Esophagus muscularis mucosa (tissue), 4 donors: ENCODE results near the gene SLC6A2. TPM values are rescaled to one million over a fixed set of nuclear protein-coding genes. Genes with fewer than 3 reads are reported as not detected.

Source experiments
- DNase-seq: peaks from one replicate; pipeline ENCODE4 v3.0.0-alpha.2; 2017; ENCODE audit errors: extremely low spot score
- H3K27ac ChIP-seq, 4 donors: fragments of 200-600 bp; sonication (generic); replicated peaks in 1 of 4; 1 replicate in 3 of 4; 2 replicates in 1 of 4; pipeline ENCODE4 v1.5.1; 2016 to 2019; ENCODE audit warnings: mild to moderate bottlenecking in 1 of 4
- H3K27me3 ChIP-seq, 4 donors: fragments of 200-600 bp; sonication (generic); one replicate each; pipeline versions ENCODE4 v1.5.1 to v1.6.0; 2016 to 2019
- H3K36me3 ChIP-seq, 4 donors: fragments of 200-600 bp; sonication (generic); one replicate each; pipeline ENCODE4 v1.5.1; 2016 to 2019
- H3K4me1 ChIP-seq, 4 donors: fragments of 200-600 bp; sonication (generic); one replicate each; pipeline ENCODE4 v1.5.1; 2016 to 2019
- H3K4me3 ChIP-seq, 4 donors: fragments of 200-600 bp; sonication (generic); 1 replicate in 2 of 4; 2 replicates in 2 of 4; pipeline ENCODE4 v1.5.1; 2016 to 2019; ENCODE audit warnings: mild to moderate bottlenecking in 4 of 4, moderate library complexity in 1 of 4
- H3K9me3 ChIP-seq, 4 donors: fragments of 200-600 bp; sonication (generic); 1 replicate in 3 of 4; 2 replicates in 1 of 4; pipeline ENCODE4 v1.5.1; 2016 to 2019
- CTCF ChIP-seq, 3 experiments: fragments of 200-600 bp in 2 of 3; fragments of 450-650 bp in 1 of 3; sonication (generic) in 2 of 3; IDR thresholded peaks; one replicate each; pipeline ENCODE4 v1.5.1; 2017 to 2019; ENCODE audit warnings: antibody characterized with exemption in 3 of 3, mild to moderate bottlenecking in 2 of 3, moderate library complexity in 1 of 3
- EP300 ChIP-seq: sonication (generic); formaldehyde crosslinking; IDR thresholded peaks from one replicate; pipeline ENCODE4 v1.6.1; 2017; ENCODE audit warnings: antibody characterized with exemption
- POLR2A ChIP-seq: fragments of 450-650 bp; IDR thresholded peaks from one replicate; pipeline ENCODE4 v1.6.1; 2017; ENCODE audit warnings: antibody characterized with exemption, moderate library complexity, mild to moderate bottlenecking, low read depth
- POLR2AphosphoS5 ChIP-seq, 2 donors: sonication (generic); formaldehyde crosslinking; IDR thresholded peaks; one replicate each; pipeline ENCODE4 v1.6.1; 2017; ENCODE audit warnings: antibody characterized with exemption in 2 of 2
- WGBS: methylation state at CpG from one replicate; pipeline ENCODE4 v1.1.5; 2018; 5-methylcytosine and 5-hydroxymethylcytosine counted together
- intact Hi-C: fragments of 100-400 bp; cut with DNase I; formaldehyde crosslinking; loops from one replicate; pipeline ENCODE4 v1.15.1; 2023
- total RNA-seq, 4 donors: library from RNA; depleted of rRNA; stranded (reverse); fragments of >200 nt; gene quantifications; one replicate each; pipeline versions ENCODE4 v1.1.0 to v1.2.1, GENCODE V29; 2016

SLC6A2 gene
- total RNA-seq, 4 donors from 2014 or later = 0.19 to 2.1 (median 1.00) TPM

GRCh38 chr16:55701442-55702319 lies 45.9 kb downstream of the SLC6A2 start:
- WGBS = 79% methylated on average over 9 of the region's 9 CpGs
- Histone ChIP-seq H3K9me3 (no peaks in the 10 kb centered on the region), H3K4me1 (peaks cover 0 to 14% (median 6%) of the 10 kb centered on the region in 4 donors), H3K36me3 (no peaks in the 10 kb centered on the region), H3K27me3 (peaks cover 0 to 13% (median 0%) of the 10 kb centered on the region in 4 donors), H3K27ac (no peak overlapping the region), H3K4me3 (no peak overlapping the region)
- peak; percentile 56 to 66 (median 58) for TF ChIP-seq CTCF (IDR thresholded peaks at IDR 0.05)
- no peak for TF ChIP-seq POLR2A
- DNase-seq = no peak
- intact Hi-C loops = loop anchor here (2.0 kb wide), 2 partner anchors 207 to 237 kb away; no protein-coding TSS in a partner anchor

GRCh38 chr16:55703003-55704001 lies 47.5 kb downstream of the SLC6A2 start:
- no peaks in the 10 kb centered on the region for H3K9me3 ChIP-seq
- H3K4me3 ChIP-seq = no peak overlapping the region

GRCh38 chr16:55706739-55707384 lies 51.1 kb downstream of the SLC6A2 start:
- H3K4me3 ChIP-seq = no peak overlapping the region
- peaks cover 0 to 46% (median 0%) of the 10 kb centered on the region in 4 donors for H3K27me3 ChIP-seq
- H3K27ac ChIP-seq = no peak overlapping the region
- DNase-seq = no peak
- no peaks in the 10 kb centered on the region for H3K36me3 ChIP-seq
- intact Hi-C loops = no loop called here
- H3K9me3 ChIP-seq = no peaks in the 10 kb centered on the region
- WGBS = 58% methylated on average over 1 of the region's 1 CpG
- TF ChIP-seq EP300 (no peak), POLR2A (no peak), POLR2AphosphoS5 (IDR thresholded peaks at IDR 0.05) (no peak), CTCF (IDR thresholded peaks at IDR 0.05) (no peak)
- peaks cover 0 to 7% (median under 1%) of the 10 kb centered on the region in 4 donors for H3K4me1 ChIP-seq

More at GRCh38 chr16:55703003-55704001, 47.5 kb downstream of the SLC6A2 start:
- WGBS = 58% methylated on average over 8 of the region's 10 CpGs
- Histone ChIP-seq H3K4me1 (peaks cover 0 to 14% (median 6%) of the 10 kb centered on the region in 4 donors), H3K27me3 (peaks cover 0 to 24% (median 0%) of the 10 kb centered on the region in 4 donors), H3K36me3 (no peaks in the 10 kb centered on the region), H3K27ac (no peak overlapping the region)
- intact Hi-C loops = loop anchor here (2.0 kb wide), 2 partner anchors 209 to 239 kb away; no protein-coding TSS in a partner anchor
- TF ChIP-seq CTCF (IDR thresholded peaks at IDR 0.05) = peak; percentile 51 to 60 (median 57)
- no peak for TF ChIP-seq POLR2A
- no peak for DNase-seq

GRCh38 chr16:55709801-55710200 lies 54.0 kb downstream of the SLC6A2 start:
- no peak overlapping the region for H3K27ac ChIP-seq
- no peaks in the 10 kb centered on the region for H3K9me3 ChIP-seq
- peaks cover 0 to 46% (median 0%) of the 10 kb centered on the region in 4 donors for H3K27me3 ChIP-seq
- no peak for TF ChIP-seq POLR2A
- TF ChIP-seq CTCF (IDR thresholded peaks at IDR 0.05) = no peak
- no peak for TF ChIP-seq EP300
- no peak for TF ChIP-seq POLR2AphosphoS5 (IDR thresholded peaks at IDR 0.05)
- no CpG with 5 or more reads among the region's 5 CpGs for WGBS
- H3K36me3 ChIP-seq = no peaks in the 10 kb centered on the region
- DNase-seq = no peak
- no peaks in the 10 kb centered on the region for H3K4me1 ChIP-seq
- no peak overlapping the region for H3K4me3 ChIP-seq
- intact Hi-C loops = no loop called here
